ENCODE data around the gene PIWIL1. TPM values are rescaled to one million over a fixed set of nuclear protein-coding genes. Genes with fewer than 3 reads are reported as not detected.

Gene PIWIL1
- total RNA-seq = 1 to 10 TPM in 2 of 7 donors, under 1 TPM in 4, not detected in 1; 0.38 to 3.5 (median 0.87) TPM
- polyA plus RNA-seq = under 1 TPM; 0.03 to 0.26 (median 0.07) TPM
- long read RNA-seq, donor 1 = 0 reads
- long read RNA-seq, donor 2 = 0 reads

DNA sequence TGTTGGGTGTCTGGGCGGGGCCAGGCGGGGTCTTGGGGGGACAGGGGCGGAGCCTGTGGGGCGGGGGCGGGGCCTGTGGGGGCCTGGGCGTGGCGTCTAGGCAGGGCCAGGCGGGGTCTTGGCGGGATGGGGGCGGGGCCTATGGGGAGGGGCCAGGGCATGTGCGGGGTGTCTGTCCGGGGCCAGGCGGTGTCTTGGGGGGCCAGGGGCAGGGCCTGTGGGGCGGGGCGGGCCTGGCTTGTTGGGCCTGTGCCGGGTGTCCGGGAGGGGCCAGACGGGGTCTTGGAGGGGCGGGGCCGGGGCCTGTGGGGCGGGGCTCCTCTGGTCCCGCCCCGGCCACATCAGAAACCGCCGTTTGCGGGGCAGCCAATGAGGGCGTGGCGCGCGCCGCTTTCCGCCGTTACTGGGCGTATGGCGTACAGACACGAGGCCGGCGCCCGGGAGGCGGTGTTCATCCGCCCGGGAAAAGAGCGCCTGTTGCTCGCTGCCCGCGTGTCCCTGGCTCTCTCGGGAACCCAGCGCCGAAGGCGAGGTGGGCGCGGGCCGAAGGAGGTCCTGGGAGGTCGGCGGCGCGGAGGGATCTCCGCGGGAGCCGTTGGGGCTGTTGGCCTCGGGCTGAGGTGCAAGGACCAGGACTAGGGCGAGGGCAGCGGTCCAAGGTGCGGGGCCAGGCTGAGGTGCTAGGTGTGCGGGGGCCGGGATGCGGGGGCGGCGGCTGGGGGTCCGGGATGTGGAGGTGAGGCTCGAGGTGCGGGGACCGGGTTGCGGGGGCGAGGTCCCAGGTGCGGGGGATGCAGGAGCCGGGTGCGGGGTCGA, at the start of gene PIWIL1:
Gene PIWIL1, plus strand, starts transcription at position 400 of the 816 bp plus-strand sequence. CDS start 4,705 bp downstream, outside the sequence.
- WGBS, 5 donors = 65 to 85% (median 81%) methylated on average over 28 to 79 of the region's 79 CpGs
- intact Hi-C loops (cut with DNase I; ENCODE audit: low total_unique reads) = loop anchor here (5.0 kb wide), 1 partner anchor 290 kb away; no protein-coding TSS in a partner anchor
- H3K27ac ChIP-seq = no peak within 1 kb of the TSS
- no peak within 1 kb of the TSS for H3K4me3 ChIP-seq
- TF ChIP-seq POLR2A (IDR thresholded peaks at IDR 0.05) (no peak), POLR2AphosphoS5 (IDR thresholded peaks at IDR 0.05) (no peak)
- TF ChIP-seq, protein P1, sequence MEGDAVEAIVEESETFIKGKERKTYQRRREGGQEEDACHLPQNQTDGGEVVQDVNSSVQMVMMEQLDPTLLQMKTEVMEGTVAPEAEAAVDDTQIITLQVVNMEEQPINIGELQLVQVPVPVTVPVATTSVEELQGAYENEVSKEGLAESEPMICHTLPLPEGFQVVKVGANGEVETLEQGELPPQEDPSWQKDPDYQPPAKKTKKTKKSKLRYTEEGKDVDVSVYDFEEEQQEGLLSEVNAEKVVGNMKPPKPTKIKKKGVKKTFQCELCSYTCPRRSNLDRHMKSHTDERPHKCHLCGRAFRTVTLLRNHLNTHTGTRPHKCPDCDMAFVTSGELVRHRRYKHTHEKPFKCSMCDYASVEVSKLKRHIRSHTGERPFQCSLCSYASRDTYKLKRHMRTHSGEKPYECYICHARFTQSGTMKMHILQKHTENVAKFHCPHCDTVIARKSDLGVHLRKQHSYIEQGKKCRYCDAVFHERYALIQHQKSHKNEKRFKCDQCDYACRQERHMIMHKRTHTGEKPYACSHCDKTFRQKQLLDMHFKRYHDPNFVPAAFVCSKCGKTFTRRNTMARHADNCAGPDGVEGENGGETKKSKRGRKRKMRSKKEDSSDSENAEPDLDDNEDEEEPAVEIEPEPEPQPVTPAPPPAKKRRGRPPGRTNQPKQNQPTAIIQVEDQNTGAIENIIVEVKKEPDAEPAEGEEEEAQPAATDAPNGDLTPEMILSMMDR (IDR thresholded peaks at IDR 0.05 in 8 of 11, conservative IDR thresholded peaks at IDR 0.05 in 3 of 11) = no peak
- no peak for DNase-seq
- H3K9me3 ChIP-seq = peaks cover 0 to 4% (median 0%) of the 10 kb centered on the region in 8 donors
- H3K36me3 ChIP-seq = no peaks in the 10 kb centered on the region
- H3K4me1 ChIP-seq = peaks cover 0 to 9% (median 0%) of the 10 kb centered on the region in 6 donors
- peaks cover 0 to 43% (median 16%) of the 10 kb centered on the region in 7 donors for H3K27me3 ChIP-seq (replicated peaks in 1 of 7)

DNA sequence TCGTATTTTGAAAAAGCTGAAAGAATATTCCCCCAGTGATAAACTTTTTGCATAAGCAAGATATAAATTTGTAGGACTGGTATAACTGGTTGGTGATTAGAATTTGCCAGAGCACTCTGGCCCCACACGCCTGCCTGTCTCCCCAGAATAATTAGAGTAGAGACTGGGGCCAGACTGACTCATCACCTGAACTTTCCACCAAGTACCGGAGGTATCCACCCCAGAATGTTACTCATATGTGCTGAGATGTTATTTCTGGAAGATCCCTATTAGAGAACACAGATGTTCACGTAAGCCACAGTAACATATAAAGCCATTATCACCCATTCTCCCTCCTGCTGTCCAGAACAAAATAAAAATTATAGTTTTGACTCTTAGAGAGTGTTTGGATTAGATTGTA, 49.5 kb upstream of the PIWIL1 start:
- WGBS, 5 donors = 49 to 73% (median 53%) methylated on average over 4 of the region's 4 CpGs
- peaks cover 0 to 10% (median 0%) of the 10 kb centered on the region in 7 donors for H3K27me3 ChIP-seq (replicated peaks in 1 of 7)
- H3K9me3 ChIP-seq = peaks cover 0 to 52% (median 27%) of the 10 kb centered on the region in 8 donors
- intact Hi-C loops (cut with DNase I; ENCODE audit: low total_unique reads) = no loop called here
- no peak overlapping the region for H3K4me3 ChIP-seq
- no peak for TF ChIP-seq POLR2A (IDR thresholded peaks at IDR 0.05)
- no peak overlapping the region for H3K27ac ChIP-seq
- H3K4me1 ChIP-seq = no peaks in the 10 kb centered on the region
- DNase-seq = no peak
- no peaks in the 10 kb centered on the region for H3K36me3 ChIP-seq

DNA sequence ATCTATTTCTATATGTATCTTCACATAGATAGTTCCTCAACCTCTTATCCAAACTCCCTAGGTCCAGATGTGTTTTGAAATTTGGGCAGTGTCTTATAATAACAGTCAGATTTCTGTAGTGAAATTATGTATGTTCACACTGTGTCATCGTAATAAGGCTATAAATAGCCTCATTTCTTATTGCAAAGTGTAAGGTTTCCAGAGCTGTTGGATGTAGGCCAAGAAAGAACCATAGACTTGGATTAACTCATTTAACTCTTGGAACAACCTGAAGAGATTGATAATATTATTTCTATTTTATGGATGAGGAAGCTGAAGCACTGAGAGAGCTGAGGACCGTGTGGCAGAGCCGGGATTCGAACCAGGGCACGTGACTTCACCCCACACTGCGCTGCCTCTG, 49.0 kb upstream of the PIWIL1 start:
- peaks cover 0 to 53% (median 29%) of the 10 kb centered on the region in 8 donors for H3K9me3 ChIP-seq
- no peaks in the 10 kb centered on the region for H3K4me1 ChIP-seq
- no peak overlapping the region for H3K4me3 ChIP-seq
- peaks cover 0 to 10% (median 0%) of the 10 kb centered on the region in 7 donors for H3K27me3 ChIP-seq (replicated peaks in 1 of 7)
- no peak for DNase-seq
- WGBS, 5 donors = 74 to 84% (median 81%) methylated on average over 6 of the region's 6 CpGs
- H3K36me3 ChIP-seq = no peaks in the 10 kb centered on the region
- intact Hi-C loops (cut with DNase I; ENCODE audit: low total_unique reads) = no loop called here
- H3K27ac ChIP-seq = no peak overlapping the region
- TF ChIP-seq, protein P1 (IDR thresholded peaks at IDR 0.05 in 8 of 11, conservative IDR thresholded peaks at IDR 0.05 in 3 of 11) = no peak
- TF ChIP-seq POLR2AphosphoS5 (IDR thresholded peaks at IDR 0.05) = no peak
- no peak for TF ChIP-seq POLR2A (IDR thresholded peaks at IDR 0.05)

DNA sequence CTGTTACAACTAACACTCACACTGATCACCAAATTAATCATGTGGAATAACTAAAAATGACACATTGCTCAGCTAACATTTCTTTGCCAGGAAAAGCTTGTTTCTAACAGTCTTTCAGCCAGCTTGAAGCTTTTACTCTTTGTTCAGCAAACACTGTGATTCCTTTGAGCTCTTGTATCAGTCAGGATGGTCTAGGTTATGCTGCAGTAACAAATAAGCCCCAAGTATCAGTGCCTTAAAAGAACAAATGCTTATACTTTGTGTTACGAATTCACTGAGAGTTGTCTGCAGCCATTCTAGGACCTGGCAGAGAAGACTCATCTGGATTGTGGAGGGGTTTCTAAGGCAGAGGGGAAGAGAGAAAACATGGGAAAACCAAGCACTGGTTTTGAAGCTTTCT, 47.6 kb upstream of the PIWIL1 start:
- 82 to 100% (median 85%) methylated on average over 1 of the region's 1 CpG for WGBS, 5 donors
- no peak for DNase-seq
- intact Hi-C loops (cut with DNase I; ENCODE audit: low total_unique reads) = no loop called here
- TF ChIP-seq POLR2A (IDR thresholded peaks at IDR 0.05) (no peak), POLR2AphosphoS5 (IDR thresholded peaks at IDR 0.05) (no peak)
- TF ChIP-seq, protein P1 (IDR thresholded peaks at IDR 0.05 in 8 of 11, conservative IDR thresholded peaks at IDR 0.05 in 3 of 11) = no peak
- H3K4me1 ChIP-seq = no peaks in the 10 kb centered on the region
- H3K27me3 ChIP-seq (replicated peaks in 1 of 7) = peaks cover 0 to 10% (median 0%) of the 10 kb centered on the region in 7 donors
- no peak overlapping the region for H3K27ac ChIP-seq
- H3K36me3 ChIP-seq = no peaks in the 10 kb centered on the region
- no peak overlapping the region for H3K4me3 ChIP-seq
- peaks cover 0 to 47% (median 25%) of the 10 kb centered on the region in 8 donors for H3K9me3 ChIP-seq

All from spleen (tissue), 13 donors.